GM12878 (cell line): ENCODE measurements around the gene TULP4. TPM values are rescaled to one million over a fixed set of nuclear protein-coding genes. Genes with fewer than 3 reads are reported as not detected.

Experiments used
- ATAC-seq: fragments of 200-7000 bp; cut with Tn5 transposase; 3 replicates; pipeline ENCODE4 v1.9.1; 2020; ENCODE audit warnings: mild to moderate bottlenecking, moderate library complexity
- BruUV-seq: library from RNA; stranded (reverse); fragments of 400-500 nt; replicated peaks from 2 replicates; lab custom pipeline; 2021; lab: Mats Ljungman, UMichigan
- CTCF ChIA-PET: fragments of 300-600 bp; sonication (Branson Sonifier 250); formaldehyde crosslinking; extraction: SDS; loops from one replicate; lab custom pipeline; 2021; ENCODE audit warnings: inconsistent platforms; lab: Yijun Ruan, JAX
- POLR2A ChIA-PET: fragments of 350-600 bp; formaldehyde crosslinking; extraction: SDS; loops from one replicate; lab custom pipeline; 2021; ENCODE audit warnings: inconsistent platforms; lab: Charles Lee
- RAD21 ChIA-PET: fragments of 300-600 bp; sonication (Branson Sonifier 250); formaldehyde crosslinking; loops from one replicate; lab custom pipeline; 2023; ENCODE audit warnings: antibody characterized with exemption; ENCODE audit not compliant: unreplicated experiment; lab: Charles Lee
- SMC1A ChIA-PET: fragments of 300-600 bp; sonication (Branson Sonifier 250); formaldehyde crosslinking; loops from one replicate; lab custom pipeline; 2023; ENCODE audit not compliant: unreplicated experiment, uncharacterized antibody; lab: Charles Lee
- DNase-seq: peaks from one replicate; pipeline ENCODE4 v3.0.0-alpha.2; 2011; ENCODE audit warnings: low read depth, low spot score
- FAIRE-seq: peaks from 3 replicates; lab custom pipeline; 2011; peaks lifted over from hg19 to GRCh38; lab: Jason Lieb, UNC
- H2AFZ ChIP-seq: 2 replicates; pipeline ENCODE4 v1.6.0; 2011; ENCODE audit warnings: low read depth, low read length, control low read depth; ENCODE audit not compliant: control insufficient read depth
- H3K27ac ChIP-seq: 2 replicates; pipeline ENCODE4 v1.5.1; 2011; ENCODE audit warnings: control low read depth; ENCODE audit not compliant: control insufficient read depth, insufficient read depth
- H3K27me3 ChIP-seq, 2 experiments: replicated peaks in 1 of 2; 2 replicates each; pipeline versions ENCODE4 v1.6.0 to v1.6.1; 2011; ENCODE audit warnings: low read length in 1 of 2; ENCODE audit not compliant: control insufficient read depth in 2 of 2, insufficient read depth in 2 of 2
- H3K36me3 ChIP-seq, 2 experiments: 2 replicates each; pipeline ENCODE4 v1.5.1; 2011; ENCODE audit warnings: low read length in 1 of 2; ENCODE audit not compliant: control insufficient read depth in 2 of 2, insufficient read depth in 2 of 2
- H3K4me1 ChIP-seq: 2 replicates; pipeline ENCODE4 v1.6.1; 2011; ENCODE audit warnings: mild to moderate bottlenecking, low read length, moderate library complexity, mixed read lengths; ENCODE audit not compliant: control insufficient read depth, insufficient read depth
- H3K4me2 ChIP-seq: 2 replicates; pipeline ENCODE4 v1.6.0; 2011; ENCODE audit warnings: control low read depth; ENCODE audit not compliant: control insufficient read depth, insufficient read depth
- H3K4me3 ChIP-seq: fragments of 200-600 bp; sonication (generic); 2 replicates; pipeline ENCODE4 v1.5.1; 2016
- H3K79me2 ChIP-seq: 2 replicates; pipeline ENCODE4 v1.6.0; 2011; ENCODE audit warnings: low read length; ENCODE audit not compliant: control insufficient read depth, insufficient read depth
- H3K9ac ChIP-seq: 2 replicates; pipeline ENCODE4 v1.8.0; 2011; ENCODE audit warnings: low read length, control low read depth, mixed read lengths; ENCODE audit not compliant: control insufficient read depth, insufficient read depth
- H3K9me3 ChIP-seq: replicated peaks from 3 replicates; pipeline ENCODE4 v1.5.1; 2011; ENCODE audit warnings: mild to moderate bottlenecking, low read length; ENCODE audit not compliant: control insufficient read depth, insufficient read depth
- H4K20me1 ChIP-seq: 2 replicates; pipeline ENCODE4 v1.6.0; 2011; ENCODE audit not compliant: control insufficient read depth, insufficient read depth
- PAX8 ChIP-seq: fragments of 450-650 bp; IDR thresholded peaks from 2 replicates; pipeline ENCODE4 v1.6.1; 2017; ENCODE audit warnings: mild to moderate bottlenecking, moderate library complexity
- STAT3 ChIP-seq: IDR thresholded peaks from 2 replicates; pipeline ENCODE4 v1.6.1; 2011; ENCODE audit warnings: low read depth, low read length, improper control_type of control experiment
- WRNIP1 ChIP-seq: IDR thresholded peaks from 2 replicates; pipeline ENCODE4 v1.6.1; 2011; ENCODE audit warnings: low read depth, low read length, improper control_type of control experiment, borderline replicate concordance
- ZNF274 ChIP-seq: IDR thresholded peaks from one replicate; pipeline ENCODE4 v1.8.0; 2011; ENCODE audit not compliant: insufficient read length, insufficient read depth
- WGBS: methylation state at CpG from one replicate; pipeline ENCODE4 v1.1.6; 2016; ENCODE audit warnings: low lambda C conversion rate; ENCODE audit not compliant: insufficient replicate concordance, insufficient coverage; ENCODE audit errors: missing lambda C conversion rate; 5-methylcytosine and 5-hydroxymethylcytosine counted together
- in situ Hi-C: fragments of 300-500 bp; cut with MboI; formaldehyde crosslinking; loops from 9 replicates; pipeline ENCODE4 v1.14.3; 2018; ENCODE audit warnings: mixed read lengths
- intact Hi-C: fragments of 100-400 bp; cut with micrococcal nuclease; formaldehyde crosslinking; loops from one replicate; pipeline ENCODE4 v1.14.2; 2022; ENCODE audit not compliant: unreplicated experiment
- polyA plus RNA-seq, 11 experiments: library from polyadenylated mRNA; depleted of rRNA in 4 of 11; unstranded in 6 of 11; stranded (reverse) in 5 of 11; fragments of >200 nt; fragmentation: Nextera tagmentation in 4 of 11; fragmentation: Illumina TruSeq in 1 of 11; extraction: Ambion mirVana in 4 of 11; extraction: Trizol in 1 of 11; gene quantifications; 1 replicate in 1 of 11; 2 replicates in 10 of 11; pipeline versions ENCODE4 v1.2.1 to v1.2.3, GENCODE V29; 2011 to 2016; ENCODE audit warnings: inconsistent platforms in 2 of 11, missing spikeins in 2 of 11, low read depth in 1 of 11
- total RNA-seq, 4 experiments: library from RNA; depleted of rRNA in 3 of 4; stranded (reverse); fragments of >200 nt in 3 of 4; fragmentation: Illumina TruSeq in 1 of 4; extraction: Trizol in 1 of 4; gene quantifications; 2 replicates each; pipeline versions ENCODE4 v1.2.1 to v1.2.3, GENCODE V29; 2013 to 2021
- TF ChIP-seq, protein P1 (sequence below): fragments of 450-650 bp; formaldehyde crosslinking; IDR thresholded peaks from 2 replicates; pipeline ENCODE4 v1.5.0; 2022; ENCODE audit warnings: mild to moderate bottlenecking, missing genetic modification characterization
- TF ChIP-seq, protein P2 (sequence below): IDR thresholded peaks from 2 replicates; pipeline ENCODE4 v1.6.1; 2012; ENCODE audit warnings: low read depth, low read length, improper control_type of control experiment
- TF ChIP-seq, protein P3 (sequence below): IDR thresholded peaks from 2 replicates; pipeline ENCODE4 v1.6.1; 2011; ENCODE audit warnings: low read depth, low read length, improper control_type of control experiment, borderline replicate concordance
- TF ChIP-seq, protein P4 (sequence below): fragments of 450-650 bp; formaldehyde crosslinking; IDR thresholded peaks from 2 replicates; pipeline ENCODE4 v1.4.0; 2020; ENCODE audit warnings: mild to moderate bottlenecking, moderate library complexity

TULP4 gene
- total and polyA plus RNA-seq, 10 of the 15 experiments (the other 5 are each of a cell fraction or from before 2014, with no cell fraction given) = 0.73 to 31.8 (median 14.0) TPM

DNA sequence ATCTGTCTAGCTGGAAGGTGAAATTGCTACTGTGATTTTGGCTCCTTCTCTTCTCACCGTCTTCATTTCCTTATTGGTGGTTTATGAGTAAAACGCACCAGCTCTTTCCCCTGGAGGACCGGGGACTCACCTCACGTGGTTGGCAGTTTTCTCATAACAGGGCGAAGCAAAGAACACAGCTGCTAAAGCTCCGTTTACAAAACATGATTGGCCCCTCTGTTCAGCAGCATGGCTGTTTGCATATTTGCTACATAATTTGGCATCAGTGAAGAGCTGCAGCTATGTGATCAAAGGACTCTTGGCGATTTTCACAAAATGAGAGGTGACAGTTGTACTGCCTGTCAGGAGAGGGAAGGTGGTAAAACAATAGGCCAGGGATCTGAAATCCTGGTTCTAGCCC, 227.1 kb downstream of the TULP4 start (continued):
- TF ChIP-seq, protein P1, sequence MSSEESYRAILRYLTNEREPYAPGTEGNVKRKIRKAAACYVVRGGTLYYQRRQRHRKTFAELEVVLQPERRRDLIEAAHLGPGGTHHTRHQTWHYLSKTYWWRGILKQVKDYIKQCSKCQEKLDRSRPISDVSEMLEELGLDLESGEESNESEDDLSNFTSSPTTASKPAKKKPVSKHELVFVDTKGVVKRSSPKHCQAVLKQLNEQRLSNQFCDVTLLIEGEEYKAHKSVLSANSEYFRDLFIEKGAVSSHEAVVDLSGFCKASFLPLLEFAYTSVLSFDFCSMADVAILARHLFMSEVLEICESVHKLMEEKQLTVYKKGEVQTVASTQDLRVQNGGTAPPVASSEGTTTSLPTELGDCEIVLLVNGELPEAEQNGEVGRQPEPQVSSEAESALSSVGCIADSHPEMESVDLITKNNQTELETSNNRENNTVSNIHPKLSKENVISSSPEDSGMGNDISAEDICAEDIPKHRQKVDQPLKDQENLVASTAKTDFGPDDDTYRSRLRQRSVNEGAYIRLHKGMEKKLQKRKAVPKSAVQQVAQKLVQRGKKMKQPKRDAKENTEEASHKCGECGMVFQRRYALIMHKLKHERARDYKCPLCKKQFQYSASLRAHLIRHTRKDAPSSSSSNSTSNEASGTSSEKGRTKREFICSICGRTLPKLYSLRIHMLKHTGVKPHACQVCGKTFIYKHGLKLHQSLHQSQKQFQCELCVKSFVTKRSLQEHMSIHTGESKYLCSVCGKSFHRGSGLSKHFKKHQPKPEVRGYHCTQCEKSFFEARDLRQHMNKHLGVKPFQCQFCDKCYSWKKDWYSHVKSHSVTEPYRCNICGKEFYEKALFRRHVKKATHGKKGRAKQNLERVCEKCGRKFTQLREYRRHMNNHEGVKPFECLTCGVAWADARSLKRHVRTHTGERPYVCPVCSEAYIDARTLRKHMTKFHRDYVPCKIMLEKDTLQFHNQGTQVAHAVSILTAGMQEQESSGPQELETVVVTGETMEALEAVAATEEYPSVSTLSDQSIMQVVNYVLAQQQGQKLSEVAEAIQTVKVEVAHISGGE (CRISPR knock-in tag) = no peak
- TF ChIP-seq, protein P2, sequence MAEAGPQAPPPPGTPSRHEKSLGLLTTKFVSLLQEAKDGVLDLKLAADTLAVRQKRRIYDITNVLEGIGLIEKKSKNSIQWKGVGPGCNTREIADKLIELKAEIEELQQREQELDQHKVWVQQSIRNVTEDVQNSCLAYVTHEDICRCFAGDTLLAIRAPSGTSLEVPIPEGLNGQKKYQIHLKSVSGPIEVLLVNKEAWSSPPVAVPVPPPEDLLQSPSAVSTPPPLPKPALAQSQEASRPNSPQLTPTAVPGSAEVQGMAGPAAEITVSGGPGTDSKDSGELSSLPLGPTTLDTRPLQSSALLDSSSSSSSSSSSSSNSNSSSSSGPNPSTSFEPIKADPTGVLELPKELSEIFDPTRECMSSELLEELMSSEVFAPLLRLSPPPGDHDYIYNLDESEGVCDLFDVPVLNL = no peak
- TF ChIP-seq ZNF274 = no peak
- TF ChIP-seq, protein P3, sequence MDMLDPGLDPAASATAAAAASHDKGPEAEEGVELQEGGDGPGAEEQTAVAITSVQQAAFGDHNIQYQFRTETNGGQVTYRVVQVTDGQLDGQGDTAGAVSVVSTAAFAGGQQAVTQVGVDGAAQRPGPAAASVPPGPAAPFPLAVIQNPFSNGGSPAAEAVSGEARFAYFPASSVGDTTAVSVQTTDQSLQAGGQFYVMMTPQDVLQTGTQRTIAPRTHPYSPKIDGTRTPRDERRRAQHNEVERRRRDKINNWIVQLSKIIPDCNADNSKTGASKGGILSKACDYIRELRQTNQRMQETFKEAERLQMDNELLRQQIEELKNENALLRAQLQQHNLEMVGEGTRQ = no peak
- TF ChIP-seq PAX8 = no peak

DNA sequence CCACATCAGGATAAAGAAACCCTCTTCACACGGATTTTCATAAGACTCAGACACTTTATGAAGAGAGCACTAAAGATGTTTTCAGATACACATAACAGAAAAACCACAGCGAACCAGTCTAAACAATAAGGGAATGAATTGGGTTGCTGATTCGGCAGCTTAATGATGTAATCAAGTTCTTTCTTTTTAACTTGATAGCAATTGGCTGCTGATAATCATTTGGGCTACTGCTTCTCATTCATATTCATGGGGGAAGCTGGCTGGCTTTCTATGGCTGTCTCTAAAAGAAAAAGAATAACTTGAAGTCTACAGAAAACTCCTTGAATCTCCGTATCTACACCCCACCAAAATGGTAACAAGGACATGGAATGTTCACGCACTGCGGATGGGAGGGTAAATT, 227.6 kb downstream of the TULP4 start:
- ChIA-PET RAD21 (no interaction called here), CTCF (no interaction called here), POLR2A (no interaction called here), SMC1A (interaction anchor here (1.2 kb wide), 1 partner anchor 63 kb away, joined by 3 read pairs; no protein-coding TSS in a partner anchor)
- H3K27ac ChIP-seq = no peak overlapping the region
- in situ Hi-C loops (no loop called here), intact Hi-C loops (no loop called here)
- H3K9me3 ChIP-seq = no peaks in the 10 kb centered on the region; the same call in 2 of the 3 replicates
- H3K9ac ChIP-seq = no peak overlapping the region
- FAIRE-seq = no peak
- H3K36me3 ChIP-seq = no peaks in the 10 kb centered on the region
- H3K4me3 ChIP-seq = no peak overlapping the region
- H3K4me1 ChIP-seq = no peaks in the 10 kb centered on the region
- no peaks in the 10 kb centered on the region; the same call in 1 of the 2 replicates for H4K20me1 ChIP-seq
- H3K4me2 ChIP-seq = no peak overlapping the region
- TF ChIP-seq WRNIP1 (no peak), STAT3 (no peak)
- TF ChIP-seq, protein P4, sequence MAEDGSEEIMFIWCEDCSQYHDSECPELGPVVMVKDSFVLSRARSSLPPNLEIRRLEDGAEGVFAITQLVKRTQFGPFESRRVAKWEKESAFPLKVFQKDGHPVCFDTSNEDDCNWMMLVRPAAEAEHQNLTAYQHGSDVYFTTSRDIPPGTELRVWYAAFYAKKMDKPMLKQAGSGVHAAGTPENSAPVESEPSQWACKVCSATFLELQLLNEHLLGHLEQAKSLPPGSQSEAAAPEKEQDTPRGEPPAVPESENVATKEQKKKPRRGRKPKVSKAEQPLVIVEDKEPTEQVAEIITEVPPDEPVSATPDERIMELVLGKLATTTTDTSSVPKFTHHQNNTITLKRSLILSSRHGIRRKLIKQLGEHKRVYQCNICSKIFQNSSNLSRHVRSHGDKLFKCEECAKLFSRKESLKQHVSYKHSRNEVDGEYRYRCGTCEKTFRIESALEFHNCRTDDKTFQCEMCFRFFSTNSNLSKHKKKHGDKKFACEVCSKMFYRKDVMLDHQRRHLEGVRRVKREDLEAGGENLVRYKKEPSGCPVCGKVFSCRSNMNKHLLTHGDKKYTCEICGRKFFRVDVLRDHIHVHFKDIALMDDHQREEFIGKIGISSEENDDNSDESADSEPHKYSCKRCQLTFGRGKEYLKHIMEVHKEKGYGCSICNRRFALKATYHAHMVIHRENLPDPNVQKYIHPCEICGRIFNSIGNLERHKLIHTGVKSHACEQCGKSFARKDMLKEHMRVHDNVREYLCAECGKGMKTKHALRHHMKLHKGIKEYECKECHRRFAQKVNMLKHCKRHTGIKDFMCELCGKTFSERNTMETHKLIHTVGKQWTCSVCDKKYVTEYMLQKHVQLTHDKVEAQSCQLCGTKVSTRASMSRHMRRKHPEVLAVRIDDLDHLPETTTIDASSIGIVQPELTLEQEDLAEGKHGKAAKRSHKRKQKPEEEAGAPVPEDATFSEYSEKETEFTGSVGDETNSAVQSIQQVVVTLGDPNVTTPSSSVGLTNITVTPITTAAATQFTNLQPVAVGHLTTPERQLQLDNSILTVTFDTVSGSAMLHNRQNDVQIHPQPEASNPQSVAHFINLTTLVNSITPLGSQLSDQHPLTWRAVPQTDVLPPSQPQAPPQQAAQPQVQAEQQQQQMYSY (CRISPR knock-in tag) = no peak
- peaks cover 0 to 6% of the 10 kb centered on the region in 2 experiments; a peak in 2 of 4 replicates for H3K27me3 ChIP-seq
- 74% methylated on average over 6 of the region's 6 CpGs for WGBS
- no peak for DNase-seq
- no peak for ATAC-seq
- H2AFZ ChIP-seq = no peak overlapping the region
- no TSS peak for BruUV-seq
- no peaks in the 10 kb centered on the region for H3K79me2 ChIP-seq
